GM15510 (cell line): ENCODE measurements around the gene GTF3C5.

ENCODE experiments used
- POLR2A ChIP-seq: IDR thresholded peaks from 3 replicates; pipeline ENCODE4 v1.6.1; 2011; ENCODE audit warnings: borderline replicate concordance; ENCODE audit not compliant: insufficient read length; ENCODE audit errors: extremely low read depth

The GTF3C5 gene

DNA sequence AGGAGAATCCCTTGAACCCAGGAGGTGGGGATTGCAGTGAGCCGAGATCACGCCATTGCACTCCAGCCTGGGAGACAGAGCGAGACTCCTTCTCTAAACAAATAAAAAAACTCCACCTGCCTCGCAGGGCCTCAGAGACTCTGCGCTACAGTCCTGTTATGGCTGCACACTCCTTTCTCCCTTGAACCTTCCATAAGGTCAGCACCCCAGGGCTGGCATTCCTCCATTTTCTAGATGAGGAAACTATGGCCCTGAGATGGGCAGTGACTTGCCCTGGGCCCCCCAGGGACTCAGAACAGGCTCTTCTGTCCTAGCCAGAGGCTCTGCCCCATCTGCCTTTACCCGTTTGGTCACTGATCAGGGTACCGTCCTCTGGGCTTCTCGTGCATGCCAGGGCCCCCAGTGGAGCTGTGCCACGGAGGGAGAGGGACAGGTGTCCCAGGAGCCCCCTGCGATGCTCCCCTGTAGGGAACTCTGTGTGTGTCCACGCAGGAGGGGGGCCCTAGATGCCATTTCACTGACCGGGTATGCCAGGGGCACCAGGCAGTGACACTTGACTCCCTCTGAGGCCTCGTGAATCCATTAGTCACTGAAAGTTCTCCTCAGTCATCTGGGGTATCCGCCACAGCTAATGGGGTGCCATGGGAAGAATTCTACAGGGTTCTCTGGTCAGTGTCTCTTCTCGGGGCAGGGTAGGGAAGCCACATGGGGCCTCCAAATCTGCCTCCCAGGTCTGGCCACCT, 74.1 kb downstream of the GTF3C5 start:
- no peak for TF ChIP-seq POLR2A

DNA sequence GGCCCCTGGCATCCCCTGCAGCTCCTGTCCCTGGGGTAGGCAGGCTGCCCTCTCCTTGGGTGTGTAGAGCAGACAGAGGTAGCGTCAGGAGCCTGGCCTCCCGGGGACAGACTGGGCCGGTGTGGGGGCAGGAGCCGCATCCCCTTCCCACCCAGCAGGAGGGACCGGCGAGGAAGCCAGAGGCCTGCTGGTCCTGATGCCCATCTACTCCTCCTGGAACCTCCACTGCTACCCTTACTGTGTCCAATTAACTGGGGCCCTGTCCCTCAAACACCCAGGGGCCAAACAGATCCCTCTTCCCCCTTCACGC, 74.6 kb downstream of the GTF3C5 start:
- no peak for TF ChIP-seq POLR2A

DNA sequence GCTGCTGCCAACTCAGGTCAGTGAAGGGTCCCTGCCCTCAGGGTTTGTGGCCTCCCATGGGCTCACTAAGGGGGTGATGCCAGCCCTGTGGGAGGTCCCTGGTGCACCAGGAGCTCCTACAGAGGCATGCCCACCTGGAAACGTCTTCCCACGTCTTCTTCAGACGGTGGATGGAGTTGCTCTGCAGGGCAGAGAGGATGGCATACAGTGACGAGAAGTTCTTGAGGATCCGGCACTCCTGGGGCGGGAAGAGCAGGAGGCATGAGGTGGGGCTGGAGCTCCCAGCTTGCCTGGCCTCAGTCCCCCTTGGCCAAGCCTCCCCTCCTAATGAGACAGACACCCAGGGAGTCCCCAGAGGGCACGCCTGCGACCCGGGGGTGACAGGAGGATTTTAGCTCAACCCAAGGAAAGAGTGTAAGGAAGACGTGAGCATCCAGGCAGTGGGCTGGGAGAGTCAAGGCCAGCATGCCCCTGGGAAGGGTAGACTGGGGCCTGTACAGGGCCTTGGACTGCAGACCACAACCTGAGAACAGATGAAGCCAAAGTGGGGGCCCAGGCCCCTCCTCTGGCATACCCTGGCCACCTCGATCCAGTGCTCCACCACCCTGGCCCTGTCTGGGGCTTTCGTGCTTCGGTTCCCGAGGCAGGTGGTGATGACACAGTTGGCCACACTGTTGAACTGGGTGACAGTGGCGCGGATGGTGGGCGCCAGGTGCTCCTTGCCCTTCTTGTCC, 75.9 kb downstream of the GTF3C5 start:
- TF ChIP-seq POLR2A, result no peak

DNA sequence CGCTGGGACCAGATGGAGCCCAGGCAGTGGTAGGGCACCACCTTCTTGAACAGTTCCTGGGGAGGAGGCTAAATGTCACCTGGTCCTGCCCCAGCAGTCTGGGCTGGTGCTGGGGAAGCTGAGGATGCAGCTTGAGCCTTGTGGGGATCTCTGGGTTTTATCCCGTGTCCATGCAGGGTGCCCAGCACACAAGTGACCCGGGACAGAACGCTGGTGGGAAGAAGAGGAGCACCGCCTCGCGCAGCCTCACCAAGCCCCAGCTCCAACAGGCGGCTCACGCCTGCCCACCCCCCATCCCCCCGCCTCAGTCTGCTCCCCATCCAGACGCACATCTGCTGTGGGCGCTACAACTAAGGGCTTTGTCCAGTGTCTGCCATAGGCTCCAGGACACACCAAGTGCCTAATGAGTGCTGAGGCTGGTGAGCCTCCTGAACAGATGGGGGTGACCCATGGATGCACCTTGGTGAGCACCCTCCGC, 76.5 kb downstream of the GTF3C5 start:
- TF ChIP-seq POLR2A, result no peak
